GM18505 (cell line): ENCODE data around the gene MYOC.

ENCODE experiments used
- ATAC-seq: cut with Tn5 transposase; IDR thresholded peaks from one replicate; pipeline ENCODE4 v1.9.1; 2021; ENCODE audit not compliant: unreplicated experiment
- POLR2A ChIP-seq: IDR thresholded peaks from 4 replicates; pipeline ENCODE4 v1.6.1; 2011; ENCODE audit warnings: borderline replicate concordance; ENCODE audit not compliant: insufficient read depth, insufficient read length; ENCODE audit errors: extremely low read depth

Gene MYOC

DNA sequence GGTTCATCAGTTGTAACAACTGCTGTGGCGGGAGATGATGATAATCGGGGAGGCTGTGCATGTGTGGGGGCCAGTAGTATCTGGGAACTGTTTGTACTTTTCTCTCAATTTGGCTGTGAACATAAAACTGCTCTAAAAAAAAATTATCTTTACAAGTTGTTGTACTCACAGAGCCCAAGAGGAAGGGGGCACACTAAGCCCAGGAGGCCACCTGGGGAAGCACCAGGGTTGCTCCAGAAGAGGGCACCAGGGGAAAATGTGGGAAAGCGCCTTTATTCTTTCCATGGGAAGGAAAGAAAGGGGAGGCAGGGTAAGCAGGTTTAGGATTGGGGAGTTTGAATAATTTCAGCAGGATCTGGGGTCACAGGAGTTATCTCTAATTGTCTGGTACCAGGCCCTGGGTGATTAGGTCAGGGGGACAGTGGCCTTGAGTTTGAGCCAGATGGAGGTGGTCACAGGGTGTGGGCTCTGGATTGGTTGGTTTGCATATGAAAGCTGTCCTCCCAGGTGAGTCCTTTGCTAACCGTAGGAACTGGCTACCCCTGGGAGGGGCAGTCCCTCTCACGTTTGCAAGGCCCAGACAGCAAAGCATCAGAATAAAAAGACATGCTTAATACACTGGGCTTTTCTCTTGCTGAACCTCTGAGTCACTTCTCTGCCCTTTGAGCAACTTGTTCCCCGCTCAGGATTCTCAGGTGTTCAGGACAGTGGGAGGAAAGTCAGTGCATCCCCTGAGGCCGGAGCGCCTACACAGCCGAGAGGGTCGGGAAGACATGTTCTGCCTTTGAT, 11.2 kb downstream of the MYOC start:
- no peak for ATAC-seq

GRCh38 chr1:171640225-171640624, 12.3 kb downstream of the MYOC start:
- ATAC-seq: no peak
- TF ChIP-seq POLR2A: no peak

More for the DNA sequence above, 11.2 kb downstream of the MYOC start:
- TF ChIP-seq POLR2A: no peak

DNA sequence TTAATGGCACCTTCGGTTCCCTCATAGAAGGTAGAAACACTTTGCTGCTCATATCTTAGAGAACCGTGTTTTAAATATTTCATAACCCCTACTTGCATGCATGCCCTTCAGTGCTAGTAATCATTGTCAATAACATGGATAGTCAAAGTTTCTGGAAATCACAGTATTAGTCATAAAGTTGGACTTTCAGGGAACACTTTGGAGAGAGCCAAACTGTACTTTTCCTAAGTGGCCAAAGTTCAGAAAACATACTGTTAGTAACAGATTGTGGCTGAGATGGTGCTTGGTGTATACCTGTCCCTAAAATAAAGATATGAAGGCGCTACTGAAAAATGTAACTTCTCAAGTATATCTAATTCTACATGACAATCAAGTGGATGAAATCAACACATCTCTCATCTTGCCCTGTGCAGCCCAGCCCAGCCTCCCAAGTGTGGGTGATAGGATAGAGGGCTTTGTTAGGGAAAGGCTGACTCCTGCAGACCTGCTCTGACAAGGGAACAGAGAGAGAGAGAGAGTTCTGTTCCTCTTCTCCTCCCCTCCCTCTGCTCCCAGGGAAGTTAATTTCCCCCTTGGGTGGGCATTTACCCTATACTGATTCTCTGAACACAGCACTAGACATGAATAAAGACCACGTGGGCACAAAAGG, 14.4 kb downstream of the MYOC start:
- TF ChIP-seq POLR2A: no peak
- no peak for ATAC-seq

- no peak for TF ChIP-seq POLR2A
- ATAC-seq: no peak
These were observed 16.3 kb downstream of the MYOC start for GRCh38 chr1:171636141-171636540.

DNA sequence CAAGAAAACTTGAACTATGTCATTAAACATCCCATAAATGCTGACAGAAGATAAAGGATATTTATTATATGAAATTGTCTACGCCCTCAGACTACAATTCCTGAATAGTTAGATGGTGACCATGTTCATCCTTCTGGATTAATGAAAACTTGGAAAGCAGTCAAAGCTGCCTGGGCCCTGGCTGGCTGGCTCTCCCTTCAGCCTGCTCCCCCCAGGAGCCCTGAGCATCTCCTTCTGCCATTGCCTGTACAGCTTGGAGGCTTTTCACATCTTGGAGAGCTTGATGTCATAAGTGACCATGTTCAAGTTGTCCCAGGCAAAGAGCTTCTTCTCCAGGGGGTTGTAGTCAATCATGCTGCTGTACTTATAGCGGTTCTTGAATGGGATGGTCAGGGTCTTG, 16.8 kb downstream of the MYOC start:
- TF ChIP-seq POLR2A: no peak
- ATAC-seq: no peak

DNA sequence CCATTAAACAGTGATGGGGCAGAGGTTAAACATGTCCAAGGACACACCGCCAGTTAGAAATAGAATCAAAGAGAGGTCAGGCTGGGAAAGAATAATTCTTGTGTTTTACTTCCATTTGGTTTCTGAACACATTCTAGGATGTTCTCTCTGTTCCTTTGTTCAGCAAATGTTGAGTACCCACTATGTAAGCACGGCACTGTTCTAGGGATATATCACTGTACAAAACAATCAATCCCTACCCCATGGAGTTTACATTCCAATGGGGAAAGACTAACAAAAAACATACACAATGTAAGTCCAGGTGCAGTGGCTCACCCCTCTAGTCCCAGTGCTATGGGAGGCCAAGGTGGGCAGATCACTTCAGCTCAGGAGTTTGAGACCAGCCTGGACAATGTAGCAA, 24.3 kb downstream of the MYOC start:
- TF ChIP-seq POLR2A: no peak
- ATAC-seq: no peak

DNA sequence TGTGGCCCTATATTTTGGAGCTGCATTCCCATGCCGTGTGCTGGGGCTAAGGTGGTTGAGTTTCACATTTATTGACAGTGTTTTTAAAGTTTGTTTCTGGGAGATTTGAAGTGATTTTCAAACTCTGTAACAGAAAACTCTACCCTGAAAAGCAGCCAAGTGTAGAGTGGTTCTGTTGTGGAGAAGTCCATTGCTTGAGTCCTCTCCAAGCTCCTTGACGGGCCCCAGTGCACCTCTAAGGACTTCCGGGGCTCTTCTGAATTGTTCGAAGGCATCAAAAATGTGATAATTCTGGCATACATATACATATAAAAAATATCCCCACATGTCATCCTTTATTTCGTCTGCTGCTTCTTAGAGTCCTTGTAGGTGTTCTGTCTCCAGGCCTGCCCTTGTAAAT, 25.5 kb downstream of the MYOC start:
- TF ChIP-seq POLR2A: no peak
- ATAC-seq: no peak

- no peak for ATAC-seq
These were observed 27.3 kb downstream of the MYOC start for GRCh38 chr1:171625225-171625624.

GRCh38 chr1:171623651-171624331, 28.7 kb downstream of the MYOC start:
- TF ChIP-seq POLR2A: no peak
- ATAC-seq: no peak

More at GRCh38 chr1:171625225-171625624, 27.3 kb downstream of the MYOC start:
- TF ChIP-seq POLR2A: no peak

- ATAC-seq: no peak
- TF ChIP-seq POLR2A: no peak
These were observed 30.4 kb downstream of the MYOC start, which contains the start of gene MYOCOS for GRCh38 chr1:171622152-171622462. Gene MYOCOS (plus strand): TSS chr1:171622243. CDS start chr1:171623884, 1,641 bp downstream.

GRCh38 chr1:171616586-171616985, 35.9 kb downstream of the MYOC start:
- ATAC-seq: no peak
- TF ChIP-seq POLR2A: no peak

- ATAC-seq: peak; percentile 38
These were observed 37.2 kb downstream of the MYOC start for GRCh38 chr1:171615122-171615906.

GRCh38 chr1:171613282-171613681, 39.2 kb downstream of the MYOC start:
- no peak for TF ChIP-seq POLR2A
- no peak for ATAC-seq
